Measurements from ENCODE around the gene USP9X.
"Not testable (repeated sequence)": the region's sequence is repeated elsewhere in the genome, so short reads cannot be mapped to it uniquely, and the experiment has no call there.

The USP9X gene

GRCh38 chrX:41164449-41164848, 79.2 kb downstream of the USP9X start:
- no peak overlapping the region for H3K4me3 ChIP-seq (ENCODE audit: low read depth, low read length)
- no peak for TF ChIP-seq CTCF (IDR thresholded peaks at IDR 0.05; ENCODE audit: insufficient read depth, low read depth, low read length, missing control alignments)
- no peak for DNase-seq (ENCODE audit: low read depth)

- DNase-seq (ENCODE audit: low read depth), result no peak
- no peak overlapping the region for H3K4me3 ChIP-seq (ENCODE audit: low read depth, low read length)
- TF ChIP-seq CTCF (IDR thresholded peaks at IDR 0.05; ENCODE audit: insufficient read depth, low read depth, low read length, missing control alignments), result no peak
Observed at GRCh38 chrX:41167888-41168287, 82.6 kb downstream of the USP9X start.

GRCh38 chrX:41176263-41176662, 91.0 kb downstream of the USP9X start:
- no peak for DNase-seq (ENCODE audit: low read depth)
- no peak overlapping the region for H3K4me3 ChIP-seq (ENCODE audit: low read depth, low read length)
- no peak for TF ChIP-seq CTCF (IDR thresholded peaks at IDR 0.05; ENCODE audit: insufficient read depth, low read depth, low read length, missing control alignments)

GRCh38 chrX:41177297-41177696, 92.1 kb downstream of the USP9X start:
- no peak for TF ChIP-seq CTCF (IDR thresholded peaks at IDR 0.05; ENCODE audit: insufficient read depth, low read depth, low read length, missing control alignments)
- no peak overlapping the region for H3K4me3 ChIP-seq (ENCODE audit: low read depth, low read length)
- no peak for DNase-seq (ENCODE audit: low read depth)

GRCh38 chrX:41178201-41178600, 93.0 kb downstream of the USP9X start:
- DNase-seq (ENCODE audit: low read depth), result peak; percentile 48
- TF ChIP-seq CTCF (IDR thresholded peaks at IDR 0.05; ENCODE audit: insufficient read depth, low read depth, low read length, missing control alignments), result no peak
- H3K4me3 ChIP-seq (ENCODE audit: low read depth, low read length), result no peak overlapping the region

GRCh38 chrX:41180194-41180908, 95.1 kb downstream of the USP9X start:
- H3K4me3 ChIP-seq (ENCODE audit: low read depth, low read length), result no peak overlapping the region
- peak; percentile 76 for DNase-seq (ENCODE audit: low read depth)
- TF ChIP-seq CTCF (IDR thresholded peaks at IDR 0.05; ENCODE audit: insufficient read depth, low read depth, low read length, missing control alignments), result peak; percentile 43

- peak; percentile 35 for DNase-seq (ENCODE audit: low read depth)
- no peak for TF ChIP-seq CTCF (IDR thresholded peaks at IDR 0.05; ENCODE audit: insufficient read depth, low read depth, low read length, missing control alignments)
- no peak overlapping the region for H3K4me3 ChIP-seq (ENCODE audit: low read depth, low read length)
Observed at GRCh38 chrX:41184312-41184711, 99.1 kb downstream of the USP9X start.

- H3K4me3 ChIP-seq (ENCODE audit: low read depth, low read length); DNase-seq (ENCODE audit: low read depth): not testable (repeated sequence)
Observed at GRCh38 chrX:41186946-41187345, 101.7 kb downstream of the USP9X start.

Measured in GM12865 (cell line).